Naive thymus-derived CD8-positive, alpha-beta T cell (primary cell): ENCODE results near the gene SUZ12. TPM values are rescaled to one million over a fixed set of nuclear protein-coding genes. Genes with fewer than 3 reads are reported as not detected.
"Not testable (repeated sequence)": the region's sequence is repeated elsewhere in the genome, so short reads cannot be mapped to it uniquely, and the experiment has no call there.

Experiments used
- ATAC-seq, 2 donors: fragments of 150-1000 bp; cut with Tn5 transposase in 1 of 2; sonication (Bioruptor Pico), chemical (Tn5 transposase) in 1 of 2; 1 replicate in 1 of 2; 2 replicates in 1 of 2; pipeline ENCODE4 v1.10.0; 2021; ENCODE audit warnings: mild to moderate bottlenecking in 2 of 2, moderate library complexity in 2 of 2
- POLR2A ChIA-PET: fragments of 350-600 bp; sonication (Branson Sonifier 250); formaldehyde crosslinking; loops from one replicate; lab custom pipeline; 2021; ENCODE audit warnings: antibody characterized with exemption; lab: Charles Lee
- DNase-seq, 10 donors: peaks; one replicate each; pipeline versions ENCODE4 v3.0.0 to v3.0.0-alpha.2; 2020 to 2022
- H3K27ac Mint-ChIP-seq, 10 donors: one replicate each; pipeline ENCODE4 v1.8.0; 2020 to 2022; ENCODE audit warnings: mild to moderate bottlenecking in 10 of 10, mixed read lengths in 10 of 10, moderate library complexity in 4 of 10, inconsistent platforms in 1 of 10
- H3K27me3 Mint-ChIP-seq, 5 donors: one replicate each; pipeline ENCODE4 v1.8.0; 2021 to 2022; ENCODE audit warnings: mixed read lengths in 5 of 5
- H3K36me3 Mint-ChIP-seq, 3 donors: one replicate each; pipeline ENCODE4 v1.8.0; 2020 to 2022; ENCODE audit warnings: mixed read lengths in 3 of 3, mild to moderate bottlenecking in 2 of 3, inconsistent platforms in 1 of 3
- H3K4me1 Mint-ChIP-seq, 4 donors: one replicate each; pipeline ENCODE4 v1.8.0; 2021 to 2022; ENCODE audit warnings: mixed read lengths in 4 of 4
- H3K4me3 Mint-ChIP-seq, 10 donors: one replicate each; pipeline ENCODE4 v1.8.0; 2020 to 2022; ENCODE audit warnings: mild to moderate bottlenecking in 10 of 10, mixed read lengths in 10 of 10, moderate library complexity in 6 of 10, inconsistent platforms in 1 of 10
- H3K9me3 Mint-ChIP-seq, 9 donors: one replicate each; pipeline ENCODE4 v1.8.0; 2020 to 2022; ENCODE audit warnings: mixed read lengths in 9 of 9, mild to moderate bottlenecking in 3 of 9, inconsistent platforms in 1 of 9, moderate library complexity in 1 of 9
- polyA plus RNA-seq, 3 donors: library from polyadenylated mRNA; unstranded; fragments of 300-500 nt; fragmentation: Illumina TruSeq; gene quantifications; one replicate each; pipeline ENCODE4 v1.2.3, GENCODE V29; 2021
- total RNA-seq, 8 experiments: library from RNA in 2 of 8; stranded (reverse) in 2 of 8; gene quantifications; one replicate each; pipeline ENCODE4 v1.2.3 and lab custom pipeline; 2021 to 2026

SUZ12 gene
- total and polyA plus RNA-seq, 5 experiments from 2014 or later = 17.9 to 40.0 (median 20.3) TPM

DNA sequence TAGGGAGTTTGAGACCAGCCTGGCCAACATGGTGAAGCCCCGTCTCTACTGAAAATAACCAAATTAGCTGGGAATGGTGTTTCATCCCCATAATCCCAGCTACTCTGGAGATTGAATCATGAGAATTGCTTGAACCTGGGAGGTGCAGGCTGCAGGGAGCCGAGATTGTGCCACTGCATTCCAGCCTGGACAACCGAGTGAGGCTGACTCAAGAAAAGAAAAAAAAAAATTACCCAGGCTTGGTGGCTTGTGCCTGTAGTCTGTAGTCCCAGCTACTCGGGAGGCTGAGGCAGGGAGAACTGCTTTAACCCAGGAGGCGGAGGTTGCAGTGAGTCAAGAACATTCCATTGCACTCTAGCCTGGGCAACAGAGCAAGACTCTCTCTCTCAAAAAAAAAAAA is 33.6 kb downstream of the SUZ12 start:
- not testable (repeated sequence) for ATAC-seq, DNase-seq, H3K27me3 Mint-ChIP-seq, H3K9me3 Mint-ChIP-seq, H3K27ac Mint-ChIP-seq, H3K4me1 Mint-ChIP-seq, H3K4me3 Mint-ChIP-seq
- POLR2A ChIA-PET = interaction anchor here (0.6 kb wide), 1 partner anchor 161 kb away, joined by 6 read pairs; no protein-coding TSS in a partner anchor
- peaks cover 0 to 68% (median 0%) of the 10 kb centered on the region in 3 donors for H3K36me3 Mint-ChIP-seq

DNA sequence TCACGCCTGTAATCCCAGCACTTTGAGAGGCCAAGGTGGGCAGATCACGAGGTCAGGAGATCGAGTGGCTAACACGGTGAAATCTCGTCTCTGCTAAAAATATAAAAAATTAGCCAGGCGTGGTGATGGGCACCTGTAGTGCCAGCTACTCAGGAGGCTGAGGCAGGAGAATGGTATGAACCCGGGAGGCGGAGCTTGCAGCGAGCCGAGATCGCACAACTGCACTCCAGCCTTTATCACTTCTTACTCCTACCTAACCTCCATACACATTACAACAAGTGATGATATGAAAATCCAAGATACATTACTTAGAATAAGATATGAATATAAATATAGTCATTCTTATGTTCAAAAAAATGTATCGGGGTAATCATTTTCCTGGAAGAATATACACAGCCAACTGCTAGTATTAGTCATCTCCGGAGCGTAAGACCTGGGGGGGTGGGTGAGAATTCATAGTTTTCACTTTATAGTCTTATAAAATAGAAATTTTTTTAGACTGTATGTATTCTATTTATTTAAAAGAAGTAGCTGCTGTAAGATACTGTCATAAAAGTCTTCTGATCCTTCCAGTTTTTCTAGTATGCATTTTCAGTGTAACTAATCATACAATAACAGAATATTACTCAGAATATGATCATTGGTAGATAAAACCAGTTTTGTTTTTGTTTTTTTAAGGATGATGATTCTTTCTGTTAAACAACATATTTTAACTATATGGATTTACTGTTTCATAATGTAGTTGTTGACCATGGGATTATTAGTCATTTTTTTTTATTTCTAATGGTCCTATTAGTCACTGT is 37.7 kb downstream of the SUZ12 start:
- ATAC-seq, POLR2A ChIA-PET, H3K27ac Mint-ChIP-seq, H3K4me1 Mint-ChIP-seq, H3K27me3 Mint-ChIP-seq, H3K9me3 Mint-ChIP-seq, H3K4me3 Mint-ChIP-seq, DNase-seq: not testable (repeated sequence)
- H3K36me3 Mint-ChIP-seq = peaks cover 5 to 62% (median 7%) of the 10 kb centered on the region in 3 donors

DNA sequence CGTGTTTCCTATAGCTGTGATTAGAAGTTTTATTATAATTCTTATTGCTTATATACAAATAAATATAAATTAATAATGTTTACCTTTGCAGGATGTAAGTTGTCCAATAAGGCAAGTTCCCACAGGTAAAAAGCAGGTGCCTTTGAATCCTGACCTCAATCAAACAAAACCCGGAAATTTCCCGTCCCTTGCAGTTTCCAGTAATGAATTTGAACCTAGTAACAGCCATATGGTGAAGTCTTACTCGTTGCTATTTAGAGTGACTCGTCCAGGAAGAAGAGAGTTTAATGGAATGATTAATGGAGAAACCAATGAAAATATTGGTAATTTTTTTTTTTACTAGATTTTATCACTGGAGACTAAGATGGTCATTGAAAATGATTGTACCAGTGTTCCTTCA is 38.6 kb downstream of the SUZ12 start:
- H3K36me3 Mint-ChIP-seq = peaks cover 5 to 60% (median 7%) of the 10 kb centered on the region in 3 donors
- DNase-seq, ATAC-seq, H3K4me1 Mint-ChIP-seq, POLR2A ChIA-PET, H3K27ac Mint-ChIP-seq, H3K9me3 Mint-ChIP-seq, H3K4me3 Mint-ChIP-seq, H3K27me3 Mint-ChIP-seq: not testable (repeated sequence)

DNA sequence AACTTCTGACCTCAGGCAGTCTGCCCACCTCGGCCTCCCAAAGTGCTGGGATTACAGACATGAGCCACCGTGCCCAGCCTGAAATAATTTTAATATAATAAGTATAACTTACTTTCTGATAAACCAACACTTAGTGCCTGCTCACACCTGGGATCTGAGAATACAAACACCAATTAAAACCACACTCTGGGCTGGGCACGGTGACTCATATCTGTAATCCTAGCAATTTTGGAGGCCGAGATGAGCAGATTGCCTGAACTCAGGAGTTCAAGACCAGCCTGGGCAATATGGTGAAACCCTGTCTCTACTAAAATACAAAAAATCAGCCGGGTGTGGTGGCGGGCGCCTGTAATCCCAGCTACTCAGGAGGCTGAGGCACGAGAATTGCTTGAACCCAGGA is 55.0 kb downstream of the SUZ12 start:
- H3K4me3 Mint-ChIP-seq, ATAC-seq, H3K27me3 Mint-ChIP-seq, POLR2A ChIA-PET, H3K27ac Mint-ChIP-seq, H3K9me3 Mint-ChIP-seq, DNase-seq, H3K4me1 Mint-ChIP-seq: not testable (repeated sequence)
- peaks cover 4 to 76% (median 7%) of the 10 kb centered on the region in 3 donors for H3K36me3 Mint-ChIP-seq

DNA sequence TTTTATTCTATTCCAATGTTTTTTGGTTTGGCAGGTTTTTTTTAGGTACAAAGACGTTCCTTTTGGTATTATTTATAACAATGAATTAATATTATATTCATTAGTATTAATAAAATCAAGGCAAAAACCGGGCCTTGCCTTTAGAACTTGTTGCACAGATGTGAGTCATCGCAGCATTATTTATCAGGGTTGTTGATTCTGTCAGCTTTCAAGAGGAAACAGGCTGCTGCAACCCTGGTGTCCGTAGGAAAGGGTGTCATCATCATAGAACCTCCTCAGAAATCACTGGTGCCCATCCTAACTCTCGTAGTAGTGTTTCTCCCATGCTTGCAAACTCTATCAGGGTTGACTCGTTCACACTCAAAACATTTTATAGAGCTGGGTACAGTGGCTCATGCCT is 60.2 kb downstream of the SUZ12 start:
- Mint-ChIP-seq H3K4me3 (no peak overlapping the region), H3K36me3 (peaks cover 4 to 72% (median 6%) of the 10 kb centered on the region in 3 donors), H3K27me3 (no peaks in the 10 kb centered on the region), H3K9me3 (no peaks in the 10 kb centered on the region), H3K27ac (no peak overlapping the region), H3K4me1 (no peaks in the 10 kb centered on the region)
- no peak for DNase-seq
- POLR2A ChIA-PET = no interaction called here
- no peak for ATAC-seq

DNA sequence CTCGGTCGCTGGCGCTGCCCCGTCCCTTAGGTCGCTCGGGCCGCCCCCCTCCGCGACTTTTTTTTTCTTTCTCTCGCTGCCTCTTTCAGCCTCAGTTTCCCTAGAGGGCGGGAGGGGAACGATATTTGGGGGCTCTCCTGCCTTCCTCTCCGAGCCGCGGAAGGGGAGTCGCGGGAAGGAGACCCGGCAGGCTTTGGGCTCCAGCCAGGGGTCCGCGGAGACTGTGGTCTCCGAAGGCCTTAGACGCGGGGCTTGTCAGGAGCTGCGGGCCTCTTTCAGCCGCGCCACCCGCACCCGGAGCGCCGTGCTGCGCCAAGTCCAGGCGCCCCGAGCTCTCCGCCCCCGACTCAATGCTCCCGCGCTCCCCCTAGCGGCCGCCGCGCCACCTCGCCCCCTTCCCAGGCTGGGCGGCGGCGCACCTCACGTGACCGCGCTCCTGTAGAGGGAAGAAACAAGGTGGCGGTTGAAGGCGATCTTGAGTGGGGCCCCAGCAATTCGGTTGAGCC is 70.2 kb downstream of the SUZ12 start, which contains the start of gene LRRC37B:
LRRC37B (plus strand) TSS at position 427 of the 506 bp plus-strand sequence. CDS start 14,010 bp downstream, outside the sequence.
- H3K4me1 Mint-ChIP-seq = peaks cover 14 to 45% (median 40%) of the 10 kb centered on the region in 4 donors
- H3K27ac Mint-ChIP-seq = peak within 1 kb of the TSS; percentile 90 to 98 (median 94)
- ATAC-seq = peak; percentile 90 to 91
- DNase-seq = peak; percentile 79 to 90 (median 88)
- peak within 1 kb of the TSS; percentile 89 to 97 (median 94) for H3K4me3 Mint-ChIP-seq
- POLR2A ChIA-PET = interaction anchor here (0.7 to 3.1 kb wide), 7 partner anchors 10 to 342 kb away, joined by 3 to 27 read pairs (median 4); partner anchors contain the start of gene SUZ12
- H3K9me3 Mint-ChIP-seq = no peaks in the 10 kb centered on the region
- H3K27me3 Mint-ChIP-seq = no peaks in the 10 kb centered on the region
- peaks cover 0 to 2% (median 0%) of the 10 kb centered on the region in 3 donors for H3K36me3 Mint-ChIP-seq

DNA sequence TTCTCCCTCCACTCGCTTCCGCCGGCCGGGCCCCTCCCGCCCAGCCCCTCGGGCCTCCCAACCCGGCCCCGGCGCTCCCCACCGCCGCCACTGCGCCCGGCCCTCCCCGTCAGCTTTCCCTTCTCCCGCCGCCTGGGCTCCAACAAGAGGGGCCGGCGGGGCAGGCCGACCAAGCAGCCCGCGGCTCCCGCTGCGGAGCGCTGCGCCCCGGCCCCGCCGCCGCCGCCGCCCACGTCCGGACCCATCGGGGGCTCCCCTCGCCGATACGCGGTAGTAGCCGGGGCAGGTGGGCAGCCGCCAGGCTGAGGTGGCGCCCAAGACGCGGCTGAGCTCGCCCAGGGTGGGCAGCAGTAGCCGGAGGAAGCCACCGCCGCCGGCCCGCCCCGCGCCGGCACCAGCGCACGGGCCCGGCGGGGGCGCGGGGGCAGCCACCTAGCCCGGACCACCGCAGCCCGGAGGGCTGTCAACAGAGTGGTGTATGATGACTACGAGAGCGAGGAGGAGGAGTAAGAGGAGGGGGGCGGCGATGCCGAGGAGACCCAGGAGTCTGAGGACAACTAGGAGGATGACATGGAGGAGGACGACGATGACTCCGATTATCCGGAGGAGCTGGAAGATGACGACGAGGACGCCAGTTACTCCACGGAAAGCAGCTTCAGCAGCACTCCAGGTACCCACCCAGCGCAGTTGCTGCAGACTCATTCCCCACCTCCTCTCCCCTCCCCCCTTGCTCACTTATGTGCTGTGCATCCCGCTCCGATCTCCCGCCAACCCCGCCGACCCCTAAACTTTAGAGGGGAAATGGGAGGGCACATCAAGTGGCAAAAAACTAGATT is 70.9 kb downstream of the SUZ12 start:
- Mint-ChIP-seq H3K27ac (peak overlapping the region; percentile 90 to 98 (median 94)), H3K9me3 (no peaks in the 10 kb centered on the region), H3K4me1 (peaks cover 16 to 51% (median 45%) of the 10 kb centered on the region in 4 donors), H3K27me3 (no peaks in the 10 kb centered on the region), H3K4me3 (peak overlapping the region; percentile 89 to 97 (median 94)), H3K36me3 (peaks cover 0 to 3% (median 0%) of the 10 kb centered on the region in 3 donors)
- POLR2A ChIA-PET = interaction anchor here (0.8 to 3.1 kb wide), 7 partner anchors 9 to 135 kb away, joined by 4 to 27 read pairs (median 4); partner anchors contain the start of gene RHOT1
- ATAC-seq (peak; percentile 49 to 63), DNase-seq (peak; percentile 20 to 70 (median 38))

DNA sequence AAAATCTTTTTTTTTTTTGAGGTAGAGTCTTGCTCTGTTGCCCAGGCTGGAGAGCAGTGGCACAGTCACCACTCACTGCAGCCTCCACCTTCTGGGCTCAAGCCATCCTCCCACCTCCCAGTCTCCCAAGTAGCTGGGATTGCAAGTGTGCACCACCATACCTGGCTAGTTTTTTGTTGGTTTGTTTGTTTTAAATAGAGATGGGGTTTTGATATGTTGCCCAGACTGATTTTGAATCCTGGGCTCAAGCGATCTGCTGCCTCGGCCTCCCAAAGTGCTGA is 72.4 kb downstream of the SUZ12 start:
- ATAC-seq = no peak
- no peak for DNase-seq
- POLR2A ChIA-PET = interaction anchor here (0.7 to 1.5 kb wide), 2 partner anchors 133 to 460 kb away, joined by 3 to 4 read pairs; partner anchors contain the start of gene RHOT1
- no peaks in the 10 kb centered on the region for H3K9me3 Mint-ChIP-seq
- peak overlapping the region; percentile 59 to 98 (median 93) for H3K27ac Mint-ChIP-seq
- H3K36me3 Mint-ChIP-seq = peaks cover 0 to 3% (median 0%) of the 10 kb centered on the region in 3 donors
- peak overlapping the region; percentile 89 to 97 (median 94) for H3K4me3 Mint-ChIP-seq
- peaks cover 21 to 55% (median 52%) of the 10 kb centered on the region in 4 donors for H3K4me1 Mint-ChIP-seq
- H3K27me3 Mint-ChIP-seq = no peaks in the 10 kb centered on the region

DNA sequence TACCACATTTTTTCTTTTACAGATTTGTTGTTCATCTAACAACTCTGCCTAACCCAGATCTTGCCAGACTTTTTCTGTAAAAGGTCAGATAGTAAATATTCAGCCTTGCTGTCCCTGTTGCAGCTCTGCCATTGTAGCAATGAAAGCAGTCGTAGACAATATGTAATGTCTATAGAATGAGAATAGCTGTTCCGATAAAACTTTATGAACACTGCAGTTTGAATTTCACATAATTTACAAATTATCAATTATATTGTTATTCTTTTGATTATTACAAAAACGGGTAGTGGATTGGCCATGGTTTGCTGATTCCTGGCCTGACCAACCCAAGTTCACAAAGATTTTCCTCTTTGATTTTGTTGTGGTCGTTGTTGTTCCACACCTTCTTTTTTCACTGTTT is 73.3 kb downstream of the SUZ12 start:
- DNase-seq (no peak), ATAC-seq (no peak)
- Mint-ChIP-seq H3K9me3 (no peaks in the 10 kb centered on the region), H3K27me3 (no peaks in the 10 kb centered on the region), H3K36me3 (peaks cover 0 to 3% (median 0%) of the 10 kb centered on the region in 3 donors), H3K4me3 (peak overlapping the region; percentile 89 to 97 (median 94)), H3K27ac (peak overlapping the region; percentile 15 to 98 (median 86)), H3K4me1 (peaks cover 22 to 58% (median 55%) of the 10 kb centered on the region in 4 donors)
- POLR2A ChIA-PET = no interaction called here

DNA sequence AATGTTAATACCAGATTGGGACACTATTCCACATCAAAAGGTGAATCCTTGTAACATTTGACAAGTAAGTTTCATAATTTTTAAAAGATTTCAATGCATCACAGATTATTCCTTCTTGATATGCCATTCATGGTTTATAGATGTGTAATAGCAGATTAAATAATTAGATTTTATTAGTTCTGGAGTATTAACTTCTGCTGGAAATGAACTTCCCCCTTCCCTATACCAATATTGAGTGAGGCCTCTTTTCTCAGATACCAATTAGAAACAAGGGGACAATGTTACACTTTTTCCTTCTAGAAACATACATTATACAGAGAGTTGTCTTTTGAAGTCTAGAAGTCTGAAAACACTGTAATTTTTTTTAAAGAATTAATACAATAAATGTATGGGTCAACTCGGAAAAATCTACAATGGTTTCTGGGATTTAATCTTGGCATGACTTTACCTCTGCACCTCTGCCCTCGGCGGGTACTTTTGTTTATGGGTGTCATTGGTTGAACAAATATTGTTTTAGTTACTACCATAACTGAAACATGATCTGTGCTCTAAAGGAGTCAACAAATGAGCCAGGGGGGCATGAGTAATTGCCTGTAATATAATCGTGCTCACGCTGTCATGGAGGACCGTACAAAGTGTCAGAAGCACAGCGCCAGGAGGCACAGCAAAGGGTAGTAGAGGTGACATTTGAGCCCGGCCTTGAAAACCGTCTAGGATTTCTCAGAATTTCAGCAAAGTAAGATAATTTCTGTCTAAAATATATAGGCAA is 78.6 kb downstream of the SUZ12 start:
- Mint-ChIP-seq H3K27me3 (no peaks in the 10 kb centered on the region), H3K27ac (peak overlapping the region in 3 of 10 donors; percentile 26 to 85 (median 55))
- ATAC-seq = no peak

DNA sequence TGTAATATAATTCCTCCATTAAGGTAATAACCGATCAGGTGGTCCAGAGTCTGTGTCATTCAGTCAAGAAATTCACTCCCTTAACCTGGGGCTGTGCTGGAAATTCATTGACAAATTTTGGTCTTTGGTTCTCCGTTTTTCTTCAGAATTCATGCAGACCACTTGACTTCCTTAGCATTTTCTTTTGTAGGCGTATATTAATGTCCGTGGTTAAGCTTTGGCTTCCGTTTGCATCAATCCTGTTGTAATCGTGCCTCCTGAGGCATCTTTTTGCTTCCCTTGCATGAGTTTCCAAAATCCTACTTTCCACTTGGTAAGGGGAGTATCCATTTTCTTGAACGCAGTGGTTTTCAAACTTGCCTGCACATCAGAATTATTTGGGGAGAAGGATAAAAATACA is 79.4 kb downstream of the SUZ12 start:
- DNase-seq (no peak), ATAC-seq (no peak)
- Mint-ChIP-seq H3K9me3 (no peaks in the 10 kb centered on the region), H3K4me1 (peaks cover 16 to 51% (median 39%) of the 10 kb centered on the region in 4 donors), H3K27me3 (no peaks in the 10 kb centered on the region), H3K4me3 (peak overlapping the region in 6 of 10 donors; percentile 13 to 66 (median 32)), H3K36me3 (peaks cover 0 to 37% (median 0%) of the 10 kb centered on the region in 3 donors), H3K27ac (peak overlapping the region in 9 of 10 donors; percentile 16 to 75 (median 64))
- POLR2A ChIA-PET = interaction anchor here (2.3 kb wide), 1 partner anchor 8 kb away, joined by 11 read pairs; the partner anchor contains the start of gene LRRC37B

More for the DNA sequence above, 78.6 kb downstream of the SUZ12 start:
- peaks cover 19 to 58% (median 46%) of the 10 kb centered on the region in 4 donors for H3K4me1 Mint-ChIP-seq
- no peak for DNase-seq
- peaks cover 0 to 33% (median 0%) of the 10 kb centered on the region in 3 donors for H3K36me3 Mint-ChIP-seq
- peak overlapping the region in 1 of 10 donors; percentile 10 for H3K4me3 Mint-ChIP-seq
- POLR2A ChIA-PET = interaction anchor here (2.3 kb wide), 1 partner anchor 8 kb away, joined by 11 read pairs; the partner anchor contains the start of gene LRRC37B
- H3K9me3 Mint-ChIP-seq = no peaks in the 10 kb centered on the region
